GF-D8 (cell line): ENCODE results near the gene TMEM139.
A peak's percentile ranks its signal among the peaks of the same experiment; 100 is the strongest.

Experiments used
- DNase-seq: peaks from one replicate; lab custom pipeline; 2025; lab: John Stamatoyannopoulos, UW

Gene TMEM139

DNA sequence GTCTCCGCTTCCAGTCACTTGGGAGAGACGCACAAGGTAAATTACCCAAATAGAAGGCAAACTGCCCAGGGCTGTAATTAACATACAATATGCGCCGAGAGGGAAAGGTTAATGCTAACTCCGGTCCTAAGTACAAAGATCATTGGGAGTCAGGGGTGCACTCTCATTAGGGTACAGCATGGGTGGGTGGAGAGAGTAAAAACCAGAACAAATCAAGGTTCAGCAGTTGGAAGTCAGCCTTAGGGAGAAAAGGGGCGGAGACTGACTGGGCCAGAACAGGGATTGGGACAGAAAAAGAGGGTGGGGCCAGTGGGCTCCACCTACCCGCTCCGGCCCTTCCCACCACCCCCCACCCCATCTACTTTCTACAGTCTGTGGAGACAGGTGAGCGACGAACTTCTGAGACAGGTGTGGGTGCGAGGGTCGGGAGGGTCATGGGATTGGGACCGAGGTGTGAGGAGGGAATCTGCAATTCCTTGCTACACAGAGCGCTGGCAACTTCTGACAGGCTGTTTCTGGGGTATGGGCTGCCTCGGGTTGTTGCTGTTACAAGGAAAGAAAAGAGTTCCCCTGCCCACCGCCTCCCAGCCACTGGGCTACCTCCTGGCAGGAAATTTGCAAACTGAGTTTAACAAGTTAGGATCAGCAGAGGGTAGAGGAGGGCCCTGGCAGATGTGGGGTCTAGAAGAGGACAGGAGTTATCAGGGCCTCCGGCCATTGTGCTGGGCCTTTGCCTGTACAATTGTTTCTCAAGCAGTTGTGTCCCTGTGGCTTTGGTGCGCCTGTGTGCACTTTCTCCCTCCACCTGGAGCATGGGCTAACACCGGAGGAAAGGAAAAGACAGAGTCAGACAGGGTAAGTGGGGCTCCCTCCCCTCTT is at the start of gene TMEM139:
TMEM139 (plus strand) TSS at position 368 of the 879 bp plus-strand sequence. CDS start 1,000 bp downstream, outside the sequence.
- no peak for DNase-seq

DNA sequence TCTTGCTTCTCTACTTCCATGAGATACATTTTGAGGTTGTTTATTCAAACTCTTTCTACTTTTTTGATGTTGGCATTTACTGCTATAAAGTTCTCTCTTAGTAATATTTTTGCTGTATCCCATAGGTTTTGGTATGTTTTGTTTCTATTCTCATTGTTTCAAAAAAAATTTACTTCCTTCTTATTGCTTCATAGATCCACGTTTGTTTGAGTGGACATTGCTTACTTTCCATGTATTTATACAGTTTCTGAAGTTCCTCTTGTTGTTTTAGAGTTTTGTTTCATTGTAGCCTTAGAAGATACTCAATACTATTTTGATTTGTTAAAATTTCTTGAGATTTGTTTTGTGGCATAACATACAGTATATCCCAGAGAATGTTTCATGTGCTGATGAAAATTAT is 49.2 kb upstream of the TMEM139 start:
- no peak for DNase-seq

DNA sequence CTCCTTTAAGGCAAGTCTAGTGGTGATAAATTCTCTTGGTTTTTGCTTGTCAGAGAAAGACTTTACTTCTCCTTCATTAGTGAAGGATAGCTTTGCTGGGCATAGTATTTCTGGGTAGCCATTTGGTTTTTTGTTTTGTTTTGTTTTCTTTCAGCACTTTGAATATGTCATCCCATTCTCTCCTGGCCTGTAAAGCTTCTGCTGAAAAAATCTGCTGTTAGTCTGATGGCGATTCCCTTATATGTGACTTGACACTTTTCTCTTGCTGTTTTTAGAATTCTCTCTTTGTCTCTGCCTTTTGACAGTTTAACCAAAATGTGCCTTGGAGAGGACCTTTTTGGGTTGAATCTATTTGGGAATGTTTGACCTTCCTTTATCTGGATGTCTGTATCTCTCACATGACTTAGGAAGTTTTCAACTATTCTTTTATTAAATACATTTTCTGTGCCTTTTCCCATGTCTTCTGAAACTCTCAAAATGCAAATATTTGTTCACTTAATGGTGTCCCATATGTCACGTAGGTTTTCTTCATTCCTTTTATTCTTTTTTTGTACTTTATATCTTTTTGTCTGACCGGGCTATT is 48.3 kb upstream of the TMEM139 start:
- no peak for DNase-seq

DNA sequence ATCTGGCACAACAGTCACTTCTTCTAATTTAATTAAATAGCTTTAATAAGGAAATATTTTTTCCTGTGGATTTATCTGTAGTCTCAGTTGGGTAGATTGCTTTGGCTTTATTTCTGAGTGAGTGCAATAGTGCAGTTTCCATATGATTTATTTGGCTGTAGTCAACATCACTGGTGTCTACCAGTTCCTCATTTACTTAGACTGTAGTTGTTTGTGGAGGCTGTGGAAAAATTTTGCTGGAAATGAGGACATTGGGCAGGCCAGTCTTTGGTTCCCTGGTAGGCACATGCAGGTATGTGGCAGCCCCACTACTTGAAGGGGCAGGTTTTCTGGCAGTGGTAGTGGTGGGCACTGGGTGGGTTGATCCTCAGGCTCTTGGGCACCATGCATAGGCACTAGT is 47.4 kb upstream of the TMEM139 start:
- DNase-seq, result no peak

DNA sequence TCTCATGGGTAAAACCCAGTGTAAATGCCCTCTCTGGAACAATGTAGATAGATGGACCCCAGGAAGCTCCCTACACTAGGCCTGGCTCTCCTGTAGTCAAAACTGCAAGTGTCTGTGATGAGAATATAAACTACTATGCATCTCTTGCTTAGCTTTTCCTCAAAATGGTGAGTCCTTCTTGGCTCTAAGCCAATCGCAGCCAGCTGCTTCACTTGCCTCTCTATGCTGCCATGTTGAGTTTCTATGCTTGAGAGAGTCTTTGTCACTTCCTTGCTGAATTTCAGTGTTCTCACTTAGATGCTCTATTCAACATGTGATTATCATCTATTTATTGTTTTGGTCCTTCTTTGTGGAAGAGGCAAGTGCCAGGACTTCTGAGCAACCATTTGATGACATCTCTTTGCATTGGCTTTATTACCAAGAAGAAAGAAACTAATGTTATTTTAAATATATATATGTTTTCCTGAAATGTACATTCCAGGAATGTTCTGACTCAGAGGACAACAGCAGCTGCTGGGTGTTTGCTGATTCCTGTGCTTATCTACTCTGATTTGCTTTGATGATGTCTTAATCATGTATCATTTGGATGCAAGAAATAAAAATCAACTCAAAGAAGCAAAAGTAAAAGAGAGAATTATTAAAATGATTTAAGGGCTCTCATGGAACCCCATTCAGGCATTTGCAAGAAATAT is 46.3 kb upstream of the TMEM139 start:
- DNase-seq, result no peak

DNA sequence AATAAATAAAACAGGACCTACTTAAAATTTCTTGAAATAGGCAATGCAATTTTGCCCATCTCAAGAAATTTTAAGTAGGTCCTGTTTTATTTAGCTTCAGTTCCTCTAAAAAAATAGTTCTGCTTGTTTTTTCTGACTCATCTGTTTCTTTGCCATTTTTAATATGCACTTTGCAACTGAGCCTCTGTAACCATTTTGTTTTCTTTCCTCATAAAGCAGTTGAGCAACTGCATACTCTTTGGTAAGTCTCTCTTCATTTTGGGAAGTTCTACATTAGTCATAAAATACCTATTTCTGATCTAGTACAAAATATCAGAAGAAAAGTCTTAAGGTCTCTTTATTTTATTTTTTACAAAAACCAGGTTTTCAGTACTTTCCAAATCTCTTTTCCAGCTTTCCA is 44.9 kb upstream of the TMEM139 start:
- peak; percentile 81 for DNase-seq

DNA sequence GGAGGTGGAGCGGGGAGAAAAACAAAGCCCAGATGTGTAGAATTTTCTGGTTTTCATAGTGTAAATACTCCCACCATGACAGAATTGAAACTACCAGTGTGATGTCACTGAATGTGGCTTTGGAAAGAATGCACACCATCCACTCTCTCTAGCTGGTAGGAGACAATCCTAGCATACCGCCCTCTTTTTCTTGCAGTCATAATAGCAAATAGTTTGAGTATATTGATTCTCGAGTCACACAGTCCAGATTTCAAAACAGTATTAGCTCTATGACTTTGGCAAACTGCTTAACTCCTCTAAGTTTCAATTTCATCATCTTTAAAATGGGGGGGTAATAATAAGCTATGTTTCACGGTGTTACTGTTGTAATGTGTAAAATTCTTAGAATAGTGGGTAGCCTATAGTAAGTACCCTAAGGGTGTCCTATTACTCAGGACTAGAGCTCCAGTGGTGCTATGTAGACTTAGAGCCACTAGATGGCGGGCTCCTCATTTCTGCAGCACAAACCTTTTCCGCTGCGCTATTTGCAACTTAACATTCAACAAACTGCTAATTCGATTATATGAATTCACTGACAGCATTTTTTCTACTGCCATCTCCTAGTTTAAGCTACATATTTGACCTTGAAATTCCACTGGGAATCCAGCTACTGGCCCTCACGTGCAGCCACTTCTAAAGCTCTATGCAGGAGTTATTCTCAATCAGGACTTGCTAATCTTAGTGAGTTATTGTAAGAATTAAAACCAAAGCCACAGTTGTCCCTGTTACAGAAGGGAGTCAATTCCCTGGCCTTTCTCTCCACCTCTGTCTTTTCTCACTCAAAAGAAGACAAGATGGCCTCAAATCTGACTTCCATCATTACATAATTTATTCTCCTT is 44.2 kb upstream of the TMEM139 start:
- DNase-seq, result peak; percentile 73

DNA sequence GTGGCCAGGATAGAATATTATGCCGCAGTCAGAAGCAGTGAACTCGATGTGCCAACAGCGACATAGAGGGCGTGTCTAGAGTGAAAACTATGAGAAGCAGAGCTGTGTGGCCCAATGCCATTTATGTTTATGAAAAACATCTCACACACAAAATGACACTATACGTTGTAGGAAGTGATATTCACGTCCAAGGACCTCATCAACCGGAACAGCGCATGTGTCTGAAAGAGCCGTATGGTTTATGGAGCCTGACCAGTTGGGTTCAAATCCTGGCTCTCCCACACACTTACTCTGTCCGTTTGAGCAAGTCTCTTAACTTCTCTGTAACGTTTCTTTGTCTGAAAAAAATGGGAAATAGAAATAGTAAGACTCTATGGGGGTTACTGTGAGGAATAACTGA is 42.5 kb upstream of the TMEM139 start:
- DNase-seq, result no peak

DNA sequence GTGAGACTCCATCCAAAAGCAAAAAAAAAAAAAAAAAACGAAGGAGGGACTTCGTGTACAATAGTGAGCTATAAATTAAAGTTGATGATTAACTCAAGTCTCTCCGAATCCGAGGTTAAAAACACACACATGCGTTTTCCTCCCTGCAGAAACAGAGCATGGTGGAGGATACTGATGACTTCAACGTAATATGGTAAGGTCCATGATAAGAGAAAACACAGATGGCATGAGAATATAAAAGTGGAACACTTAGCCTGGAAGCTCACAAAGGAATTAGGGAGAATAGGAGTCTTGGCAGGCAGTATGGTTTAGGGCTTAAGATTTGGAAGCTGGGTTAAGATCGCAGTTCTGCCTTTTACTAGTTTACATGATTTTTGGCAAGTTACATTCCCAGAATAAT is 41.6 kb upstream of the TMEM139 start:
- DNase-seq, result no peak

DNA sequence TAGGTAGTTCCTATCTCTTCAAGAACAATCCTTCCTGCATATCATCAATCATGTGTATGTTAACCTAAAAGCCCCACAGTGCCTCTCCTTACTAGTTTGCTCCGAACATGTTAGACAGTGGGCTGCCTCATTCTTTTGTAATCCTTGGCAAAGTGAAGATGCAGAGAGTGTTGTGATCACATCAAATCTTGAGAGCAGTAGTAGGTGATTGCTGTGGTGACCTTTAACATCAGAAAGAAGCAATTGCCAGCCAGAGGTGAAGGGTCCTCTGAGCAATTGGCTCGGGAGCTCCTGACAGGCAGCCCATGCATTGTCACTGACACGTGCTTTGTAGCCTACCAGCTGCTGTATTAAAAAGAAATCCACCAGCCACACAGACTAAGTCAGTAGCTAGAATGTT is 41.1 kb upstream of the TMEM139 start:
- DNase-seq, result no peak

DNA sequence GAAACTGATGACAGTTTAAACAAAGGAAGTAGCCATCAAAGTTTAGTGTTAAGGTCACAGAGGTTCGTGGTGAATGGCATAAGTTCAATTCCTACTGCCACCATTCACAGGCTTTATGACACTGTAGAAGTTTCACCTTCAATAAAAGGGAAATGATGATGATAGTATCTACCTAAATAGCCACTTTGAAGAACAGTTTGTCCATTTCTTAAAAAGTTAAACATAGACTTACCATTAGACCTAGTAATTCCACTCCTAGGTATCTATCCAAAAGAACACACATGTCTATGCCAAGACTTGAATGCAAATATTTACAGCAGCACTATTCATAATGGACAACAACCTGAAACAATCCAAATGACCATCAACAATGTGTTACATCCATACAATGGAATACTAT is 40.4 kb upstream of the TMEM139 start:
- DNase-seq, result no peak

DNA sequence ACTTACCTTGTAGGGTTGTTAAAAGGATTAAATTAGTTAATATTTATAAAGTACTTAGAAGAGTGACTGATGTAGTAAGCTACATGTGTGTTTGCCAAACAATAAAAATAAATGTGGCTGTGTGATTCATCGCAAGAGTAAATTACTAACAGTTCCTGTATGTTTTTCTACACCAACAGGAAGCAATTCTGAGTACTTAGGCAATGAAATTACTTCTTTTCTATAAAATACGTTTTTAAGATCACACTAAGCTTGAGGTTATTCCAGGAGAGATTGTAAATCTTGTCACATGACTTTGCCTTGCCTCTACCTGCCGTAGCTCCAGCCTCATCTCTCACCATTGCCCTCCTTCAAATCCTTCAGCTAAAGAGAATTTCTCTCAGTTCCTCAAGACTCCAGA is 39.6 kb upstream of the TMEM139 start:
- DNase-seq, result no peak

DNA sequence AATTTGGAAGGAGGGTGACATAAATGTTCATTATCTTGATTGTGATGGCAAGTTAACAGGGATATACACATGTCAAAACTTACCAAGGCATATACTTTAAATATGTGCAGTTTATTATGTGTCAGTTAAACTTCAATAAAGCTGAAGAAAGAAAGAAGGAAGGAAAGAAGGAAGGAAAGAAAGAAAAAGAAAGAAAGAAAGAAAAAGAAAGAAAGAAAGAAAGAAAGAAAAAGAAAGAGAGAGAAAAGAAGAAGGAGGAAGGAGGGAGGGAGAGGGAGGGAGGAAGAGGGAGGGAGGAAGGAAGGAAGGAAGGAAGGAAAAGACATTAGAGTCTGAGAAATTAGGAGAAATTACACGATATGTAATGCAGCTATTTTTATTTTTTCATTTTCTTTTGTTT is 37.4 kb upstream of the TMEM139 start:
- no peak for DNase-seq

DNA sequence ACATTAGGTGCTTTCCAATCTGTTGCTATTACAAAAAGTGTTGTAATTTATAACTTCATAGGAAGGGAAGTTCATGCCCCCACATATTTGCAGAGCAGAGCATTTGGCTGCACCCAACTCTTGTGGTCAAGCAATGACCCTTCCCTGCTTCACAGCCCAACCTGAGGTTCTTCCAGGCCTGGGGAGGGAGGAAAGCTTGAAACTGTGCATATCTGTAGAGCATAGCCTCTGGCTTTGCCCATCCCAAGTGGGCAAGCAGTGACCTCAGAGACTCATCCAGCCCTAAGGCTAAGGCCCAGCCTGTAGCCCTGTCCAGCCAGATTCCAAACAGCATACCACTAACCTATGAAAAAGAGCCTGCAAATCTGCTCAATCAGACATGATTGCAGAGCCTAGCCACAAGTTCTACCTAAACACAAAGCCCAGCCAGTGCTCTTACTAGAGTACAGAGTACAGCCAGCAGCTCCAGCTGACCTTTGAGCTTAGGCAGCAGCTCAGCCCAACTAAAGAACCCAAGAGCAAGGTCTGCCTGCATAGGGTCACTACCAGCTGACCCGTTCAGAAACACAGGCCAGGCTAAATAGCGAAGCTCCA is 35.9 kb upstream of the TMEM139 start:
- DNase-seq, result no peak

DNA sequence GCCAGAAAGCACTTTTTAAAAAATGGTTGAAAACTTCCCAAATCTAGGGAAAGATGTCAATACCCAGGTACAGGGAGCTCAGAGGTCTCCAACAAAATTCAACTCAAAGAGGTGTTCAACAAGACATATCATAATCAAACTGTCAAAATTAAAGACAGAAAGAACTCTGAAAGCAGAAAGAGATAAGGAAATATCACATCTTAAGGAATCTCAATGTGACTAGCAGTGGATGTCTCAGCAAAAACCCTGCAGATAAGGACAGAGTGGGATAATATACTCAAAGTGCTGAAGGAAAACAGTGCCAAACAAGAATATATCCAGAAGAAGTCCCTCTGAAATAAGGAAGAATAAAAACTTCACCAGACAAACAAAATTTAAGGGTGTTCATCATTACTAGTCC is 34.6 kb upstream of the TMEM139 start:
- no peak for DNase-seq

DNA sequence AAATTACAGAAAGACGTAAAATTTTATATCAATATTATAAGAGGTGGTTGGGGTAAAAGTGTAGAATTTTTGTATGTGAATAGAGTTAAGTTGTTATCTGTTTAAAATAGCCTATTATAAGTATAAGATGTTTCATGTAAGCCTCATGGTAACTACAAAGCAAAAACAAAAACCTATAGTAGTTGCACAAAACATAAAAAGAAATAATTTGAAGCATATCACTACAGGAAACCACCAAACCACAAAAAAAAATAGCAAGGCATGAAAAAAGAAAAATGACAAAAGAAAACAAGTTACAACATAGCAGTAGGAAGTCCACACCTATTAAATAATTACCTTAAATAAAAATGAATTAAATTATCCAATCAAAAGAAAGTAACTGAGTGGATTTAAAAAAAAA is 33.9 kb upstream of the TMEM139 start:
- no peak for DNase-seq

DNA sequence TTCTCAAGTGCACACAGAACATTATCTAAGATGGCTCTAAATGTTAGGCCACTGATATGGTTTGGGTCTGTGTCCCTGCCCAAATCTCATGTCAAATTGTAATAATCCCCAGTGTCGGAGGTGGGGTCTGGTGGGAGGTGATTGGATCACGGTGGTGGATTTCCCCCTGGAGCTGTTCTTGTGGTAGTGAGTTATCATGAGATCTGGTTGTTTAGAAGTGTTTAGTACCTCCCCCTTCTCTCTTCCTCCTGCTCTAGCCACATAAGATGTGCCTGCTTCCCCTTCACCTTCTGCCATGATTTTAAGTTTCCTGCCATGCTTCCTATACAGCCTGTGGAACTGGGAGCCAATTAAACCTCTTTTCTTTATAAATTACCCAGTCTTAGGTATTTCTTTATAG is 32.8 kb upstream of the TMEM139 start:
- DNase-seq, result peak; percentile 56

DNA sequence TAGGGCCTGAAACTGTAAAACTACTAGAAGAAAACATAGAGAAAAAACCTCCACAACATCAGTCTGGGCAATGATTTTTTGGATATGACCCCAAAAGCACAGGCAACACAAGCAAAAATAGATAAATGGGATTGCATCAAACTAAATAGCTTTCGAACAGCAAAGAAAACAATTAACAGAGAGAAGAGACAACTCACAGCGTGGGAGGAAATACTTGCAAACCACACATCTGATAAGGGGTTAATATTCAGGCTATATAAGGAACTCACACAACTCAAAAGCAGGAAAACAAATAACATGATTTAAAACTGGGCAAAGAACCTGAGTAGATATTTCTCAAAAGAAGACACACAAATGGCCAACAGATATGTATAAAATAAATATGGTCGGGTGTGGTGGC is 29.2 kb upstream of the TMEM139 start:
- no peak for DNase-seq

DNA sequence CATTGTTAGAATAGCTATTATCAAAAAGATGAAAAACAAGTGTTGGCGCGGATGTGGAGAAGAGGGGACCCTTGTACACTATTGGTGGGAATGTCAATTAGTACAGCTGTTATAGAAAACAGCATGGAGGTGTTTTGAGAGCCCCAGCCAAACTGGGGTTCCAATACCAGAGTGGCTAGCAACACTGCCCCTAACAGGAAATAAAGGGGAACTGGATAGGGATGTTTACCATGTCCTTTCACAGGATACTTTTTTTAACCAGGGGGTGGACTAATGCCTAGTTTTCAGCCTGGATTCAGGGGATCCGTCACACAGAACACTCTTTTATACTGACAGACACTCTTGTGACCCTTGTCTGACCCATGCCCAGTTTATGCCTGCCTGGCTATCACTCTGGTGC is 28.4 kb upstream of the TMEM139 start:
- no peak for DNase-seq

DNA sequence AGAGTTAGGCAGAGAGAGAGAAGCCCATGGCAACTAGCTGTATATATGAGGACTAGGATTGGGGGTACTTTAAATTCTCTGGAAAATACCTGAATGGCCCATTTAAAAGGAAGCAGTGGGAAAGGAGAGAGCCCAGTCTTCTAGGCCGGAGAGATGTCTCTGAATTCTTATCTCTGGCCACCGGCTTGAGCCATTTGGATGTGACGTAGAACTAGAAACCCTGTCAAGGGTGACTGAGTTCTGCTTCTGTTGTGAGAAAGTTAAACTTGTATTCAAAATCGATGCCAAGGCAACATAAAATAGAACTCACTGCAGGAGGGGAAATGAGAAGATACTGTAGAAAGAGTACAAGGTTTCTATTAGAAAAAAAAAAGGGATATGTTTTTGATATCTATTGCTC is 27.8 kb upstream of the TMEM139 start:
- no peak for DNase-seq

DNA sequence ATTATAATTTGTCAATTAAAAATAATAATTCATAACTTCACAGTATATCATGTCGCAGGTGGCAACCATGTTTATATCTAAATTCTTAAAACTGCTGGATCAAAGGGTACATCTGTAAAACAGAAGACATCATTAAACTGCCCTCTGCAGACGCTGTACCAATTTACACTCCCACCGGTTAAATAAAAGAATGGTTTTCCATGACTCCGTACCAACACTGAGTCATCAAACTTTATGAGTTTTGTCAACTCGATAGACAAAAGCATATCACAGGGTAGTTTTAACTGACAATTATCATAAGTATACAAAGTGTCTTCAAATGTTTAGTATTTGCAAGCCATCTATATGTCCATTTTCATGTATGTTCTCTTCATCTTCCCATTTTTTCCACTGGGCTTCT is 27.3 kb upstream of the TMEM139 start:
- no peak for DNase-seq

DNA sequence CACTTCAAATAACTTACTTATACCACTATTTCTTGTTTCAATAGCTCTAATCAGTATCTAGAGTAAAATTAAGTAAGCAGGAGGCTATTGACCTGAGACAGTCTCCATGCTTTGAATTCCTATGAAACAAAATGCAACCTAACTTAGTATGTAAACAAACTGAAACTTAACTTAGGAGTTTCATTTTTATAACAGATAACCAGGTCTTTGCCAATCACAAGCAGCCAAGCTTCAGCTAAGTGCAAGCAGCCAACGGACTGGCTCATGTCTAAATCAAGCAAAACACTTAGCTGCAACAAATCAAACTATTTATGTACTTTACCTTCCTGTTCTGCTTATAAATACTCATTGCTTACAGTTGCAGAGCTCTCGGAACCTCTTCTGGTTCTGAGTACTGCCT is 25.9 kb upstream of the TMEM139 start:
- DNase-seq, result no peak
